A549 (cell line): ENCODE results near the gene CREM. TPM values are rescaled to one million over a fixed set of nuclear protein-coding genes. Genes with fewer than 3 reads are reported as not detected.

Source experiments
- ATAC-seq, 2 experiments: fragments of 200-7000 bp in 1 of 2; fragments of >200 bp in 1 of 2; cut with Nextera tagmentation in 1 of 2; cut with Tn5 transposase in 1 of 2; 3 replicates each; pipeline versions ENCODE4 v1.8.0 to v1.9.1; 2018 to 2020; ENCODE audit warnings: mild to moderate bottlenecking in 1 of 2, moderate library complexity in 1 of 2
- CTCF ChIA-PET: fragments of 300-600 bp; sonication (Branson Sonifier 250); formaldehyde crosslinking; extraction: SDS; loops from one replicate; lab custom pipeline; 2021; ENCODE audit warnings: antibody characterized with exemption, inconsistent platforms; lab: Yijun Ruan, JAX
- POLR2A ChIA-PET: fragments of 350-600 bp; formaldehyde crosslinking; extraction: SDS; loops from one replicate; lab custom pipeline; 2021; ENCODE audit warnings: antibody characterized with exemption, inconsistent platforms; lab: Yijun Ruan, JAX
- DNase-seq, 2 experiments: peaks; one replicate each; pipeline versions ENCODE4 v3.0.0 to v3.0.0-alpha.2; 2011 to 2016; ENCODE audit warnings: low read depth in 1 of 2, low spot score in 1 of 2
- FAIRE-seq: peaks from 2 replicates; lab custom pipeline; 2011; peaks lifted over from hg19 to GRCh38; lab: Jason Lieb, UNC
- H3K27ac ChIP-seq, 2 experiments: fragments of >200 bp; sonication (Bioruptor Twin); formaldehyde crosslinking; 3 replicates each; pipeline ENCODE4 v1.5.1; 2016 to 2017
- H3K4me1 ChIP-seq: fragments of >200 bp; sonication (Bioruptor Twin); formaldehyde crosslinking; 3 replicates; pipeline ENCODE4 v1.6.1; 2016
- H3K4me2 ChIP-seq: fragments of >200 bp; sonication (Bioruptor Twin); formaldehyde crosslinking; 3 replicates; pipeline ENCODE4 v1.6.1; 2016
- H3K4me3 ChIP-seq: fragments of >200 bp; sonication (Bioruptor Twin); formaldehyde crosslinking; 3 replicates; pipeline ENCODE4 v1.5.1; 2016
- H3K9me3 ChIP-seq: fragments of >200 bp; sonication (Bioruptor Twin); formaldehyde crosslinking; 3 replicates; pipeline ENCODE4 v1.6.1; 2016
- ATOH8 ChIP-seq: fragments of 250-450 bp; sonication (Bioruptor Pico); IDR thresholded peaks from 2 replicates; pipeline ENCODE4 v1.5.0; 2020; ENCODE audit warnings: low read depth, mild to moderate bottlenecking, moderate library complexity
- CBX8 ChIP-seq: fragments of 200-600 bp; sonication (generic); IDR thresholded peaks from 2 replicates; pipeline ENCODE4 v1.6.1; 2016
- CEBPB ChIP-seq, 2 experiments: fragments of >200 bp in 1 of 2; sonication (Bioruptor Twin) in 1 of 2; formaldehyde crosslinking in 1 of 2; IDR thresholded peaks; 2 replicates each; pipeline ENCODE4 v1.6.1; 2012 to 2016
- CHD4 ChIP-seq: fragments of 200-600 bp; sonication (generic); IDR thresholded peaks from 2 replicates; pipeline ENCODE4 v1.6.1; 2016; ENCODE audit warnings: antibody characterized with exemption, mild to moderate bottlenecking, borderline replicate concordance
- CTCF ChIP-seq: fragments of >200 bp; sonication (Bioruptor Twin); formaldehyde crosslinking; IDR thresholded peaks from 3 replicates; pipeline ENCODE4 v1.5.1; 2016
- FOSB ChIP-seq: fragments of 250-450 bp; sonication (Bioruptor Pico); IDR thresholded peaks from 2 replicates; pipeline ENCODE4 v1.5.0; 2020; ENCODE audit warnings: mild to moderate bottlenecking, moderate library complexity
- FOXS1 ChIP-seq: fragments of 250-450 bp; sonication (Bioruptor Pico); IDR thresholded peaks from 2 replicates; pipeline ENCODE4 v1.5.0; 2020; ENCODE audit warnings: mild to moderate bottlenecking, moderate library complexity
- HMGXB4 ChIP-seq: fragments of 250-450 bp; sonication (Bioruptor Pico); IDR thresholded peaks from 2 replicates; pipeline ENCODE4 v1.5.0; 2021; ENCODE audit warnings: mild to moderate bottlenecking, moderate library complexity, borderline replicate concordance
- HOXA7 ChIP-seq: fragments of 250-450 bp; sonication (Bioruptor Pico); IDR thresholded peaks from 2 replicates; pipeline ENCODE4 v1.5.0; 2020; ENCODE audit warnings: mild to moderate bottlenecking, moderate library complexity
- JUN ChIP-seq, 2 experiments: fragments of >200 bp; sonication (Bioruptor Twin); formaldehyde crosslinking; IDR thresholded peaks; 2 replicates in 1 of 2; 3 replicates in 1 of 2; pipeline ENCODE4 v1.6.1; 2016 to 2017
- KDM1A ChIP-seq: fragments of 200-600 bp; sonication (generic); IDR thresholded peaks from 2 replicates; pipeline ENCODE4 v1.6.1; 2016; ENCODE audit warnings: low read depth, mild to moderate bottlenecking
- MAFK ChIP-seq: fragments of 450-650 bp; IDR thresholded peaks from 2 replicates; pipeline ENCODE4 v1.6.1; 2014; ENCODE audit not compliant: partially characterized antibody
- MAX ChIP-seq: IDR thresholded peaks from 2 replicates; pipeline ENCODE4 v1.6.1; 2012
- NFE2L2 ChIP-seq: fragments of 150-350 bp; conservative IDR thresholded peaks from 2 replicates; pipeline ENCODE4 v1.6.1; 2014; ENCODE audit warnings: low read length
- NR3C1 ChIP-seq: fragments of >200 bp; sonication (Bioruptor Twin); formaldehyde crosslinking; IDR thresholded peaks from 3 replicates; pipeline ENCODE4 v1.6.1; 2017
- POLR2A ChIP-seq: IDR thresholded peaks from 2 replicates; pipeline ENCODE4 v1.6.1; 2012; ENCODE audit warnings: mild to moderate bottlenecking, low read length
- RAD21 ChIP-seq, 2 experiments: fragments of >200 bp in 1 of 2; sonication (Bioruptor Twin) in 1 of 2; formaldehyde crosslinking in 1 of 2; IDR thresholded peaks in 1 of 2; conservative IDR thresholded peaks in 1 of 2; 2 replicates in 1 of 2; 3 replicates in 1 of 2; pipeline ENCODE4 v1.6.1; 2012 to 2018; ENCODE audit warnings: inconsistent platforms in 1 of 2
- RARB ChIP-seq: fragments of 250-450 bp; sonication (Bioruptor Pico); IDR thresholded peaks from 2 replicates; pipeline ENCODE4 v1.8.0; 2021; ENCODE audit warnings: mild to moderate bottlenecking, moderate library complexity
- RCOR1 ChIP-seq: fragments of 150-350 bp; IDR thresholded peaks from 2 replicates; pipeline ENCODE4 v1.6.1; 2014; ENCODE audit warnings: antibody characterized with exemption, low read length, low read depth
- RFX5 ChIP-seq: fragments of 450-650 bp; IDR thresholded peaks from 2 replicates; pipeline ENCODE4 v1.7.1; 2014; ENCODE audit warnings: antibody characterized with exemption, mild to moderate bottlenecking, moderate library complexity
- TFCP2L1 ChIP-seq: fragments of 250-450 bp; sonication (Bioruptor Pico); IDR thresholded peaks from 2 replicates; pipeline ENCODE4 v1.5.0; 2021; ENCODE audit warnings: mild to moderate bottlenecking
- TP53 ChIP-seq: fragments of 250-450 bp; sonication (Bioruptor Pico); IDR thresholded peaks from 2 replicates; pipeline ENCODE4 v1.5.0; 2021; ENCODE audit warnings: mild to moderate bottlenecking, moderate library complexity
- USF2 ChIP-seq: fragments of 450-650 bp; IDR thresholded peaks from 2 replicates; pipeline ENCODE4 v1.6.1; 2014; ENCODE audit warnings: antibody characterized with exemption
- ZC3H11A ChIP-seq: fragments of 450-650 bp; IDR thresholded peaks from 2 replicates; pipeline ENCODE4 v1.6.1; 2014; ENCODE audit warnings: antibody characterized with exemption, mild to moderate bottlenecking
- ZSCAN20 ChIP-seq: fragments of 250-450 bp; sonication (Bioruptor Pico); IDR thresholded peaks from 2 replicates; pipeline ENCODE4 v1.8.0; 2022; ENCODE audit warnings: mild to moderate bottlenecking, moderate library complexity
- WGBS: methylation state at CpG from one replicate; pipeline ENCODE4 v1.1.6; 2017; ENCODE audit errors: missing lambda C conversion rate; 5-methylcytosine and 5-hydroxymethylcytosine counted together
- polyA plus RNA-seq, 4 experiments: library from polyadenylated mRNA; depleted of rRNA in 3 of 4; stranded (reverse); fragments of >200 nt; fragmentation: RNase III in 1 of 4; extraction: RNeasy Plus Mini Kit Qiagen cat#74134 plus additional on column Dnase treatment in 1 of 4; gene quantifications; 2 replicates in 3 of 4; 3 replicates in 1 of 4; pipeline ENCODE4 v1.2.3, GENCODE V29; 2011 to 2017

Gene CREM
- polyA plus RNA-seq, 2 of the 4 experiments (the other 2 are of a cell fraction), result 53.3 to 112 TPM

GRCh38 chr10:35213699-35214098 is 87.1 kb downstream of the CREM start:
- no peak overlapping the region for H3K4me3 ChIP-seq
- H3K4me1 ChIP-seq, result peaks cover 2% of the 10 kb centered on the region; the same call in 1 of the 3 replicates
- H3K27ac ChIP-seq, result no peak overlapping the region
- DNase-seq, result no peak
- CTCF ChIA-PET, result interaction anchor here (1.2 to 16.9 kb wide), 5 partner anchors 9 to 350 kb away, joined by 3 to 246 read pairs (median 8); partner anchors contain the start of gene CREM
- POLR2A ChIA-PET, result no interaction called here
- 86% methylated on average over 7 of the region's 7 CpGs for WGBS
- no peak overlapping the region for H3K4me2 ChIP-seq
- TF ChIP-seq RCOR1, result no peak
- no peak for TF ChIP-seq HOXA7 (CRISPR knock-in tag)
- TF ChIP-seq FOXS1 (CRISPR knock-in tag), result no peak
- no peak for TF ChIP-seq NR3C1
- no peak for TF ChIP-seq POLR2A
- no peak for TF ChIP-seq RAD21 (conservative IDR thresholded peaks at IDR 0.05 in 1 of 2, IDR thresholded peaks at IDR 0.05 in 1 of 2)
- TF ChIP-seq ZSCAN20, result no peak
- no peak for TF ChIP-seq RARB
- no peak for TF ChIP-seq TFCP2L1 (CRISPR knock-in tag)
- no peak for TF ChIP-seq MAX
- no peak for TF ChIP-seq ATOH8 (CRISPR knock-in tag)
- TF ChIP-seq HMGXB4, result no peak
- TF ChIP-seq MAFK, result no peak
- no peak for TF ChIP-seq ZC3H11A
- TF ChIP-seq RFX5, result no peak
- TF ChIP-seq FOSB (CRISPR knock-in tag), result no peak
- no peak for TF ChIP-seq CHD4
- TF ChIP-seq NFE2L2, result no peak
- TF ChIP-seq KDM1A, result no peak
- TF ChIP-seq, all 56 proteins: peak for 0
- FAIRE-seq (no peak), ATAC-seq (no peak)
- no peaks in the 10 kb centered on the region for H3K9me3 ChIP-seq

- FAIRE-seq (no peak), DNase-seq (no peak), ATAC-seq (no peak; a peak in 1 of 6 replicates)
- ChIA-PET POLR2A (no interaction called here), CTCF (interaction anchor here (1.2 to 16.9 kb wide), 4 partner anchors 8 to 95 kb away, joined by 3 to 246 read pairs (median 38); partner anchors contain the start of gene CREM)
- TF ChIP-seq CEBPB (IDR thresholded peaks at IDR 0.05) (no peak), ATOH8 (CRISPR knock-in tag) (no peak), HMGXB4 (no peak), CTCF (no peak), JUN (IDR thresholded peaks at IDR 0.05) (no peak), USF2 (no peak), TP53 (CRISPR knock-in tag) (no peak), CBX8 (no peak)
- no peaks in the 10 kb centered on the region for H3K9me3 ChIP-seq
- no peak overlapping the region for H3K4me2 ChIP-seq
- H3K4me1 ChIP-seq, result peaks cover 4% of the 10 kb centered on the region; the same call in 1 of the 3 replicates
- H3K4me3 ChIP-seq, result no peak overlapping the region
- H3K27ac ChIP-seq, result no peak overlapping the region
- 88% methylated on average over 13 of the region's 19 CpGs for WGBS
These were observed 88.0 kb downstream of the CREM start for GRCh38 chr10:35214607-35215020.
